Fibroblast of mammary gland (primary cell): ENCODE results near the gene GALNS.

Experiments
- DNase-seq: peaks from one replicate; pipeline ENCODE4 v3.0.0-alpha.2; 2010; ENCODE audit warnings: low read depth
- H3K4me3 ChIP-seq: 2 replicates; pipeline ENCODE4 v1.5.1; 2011; ENCODE audit warnings: low read depth, mild to moderate bottlenecking, low read length, moderate library complexity; ENCODE audit not compliant: control insufficient read depth
- TF ChIP-seq, protein P1 (sequence below): conservative IDR thresholded peaks from 2 replicates; pipeline ENCODE4 v1.5.1; 2011; ENCODE audit warnings: low read depth, low read length, inconsistent platforms; ENCODE audit not compliant: control insufficient read depth, insufficient read depth

Gene GALNS

DNA sequence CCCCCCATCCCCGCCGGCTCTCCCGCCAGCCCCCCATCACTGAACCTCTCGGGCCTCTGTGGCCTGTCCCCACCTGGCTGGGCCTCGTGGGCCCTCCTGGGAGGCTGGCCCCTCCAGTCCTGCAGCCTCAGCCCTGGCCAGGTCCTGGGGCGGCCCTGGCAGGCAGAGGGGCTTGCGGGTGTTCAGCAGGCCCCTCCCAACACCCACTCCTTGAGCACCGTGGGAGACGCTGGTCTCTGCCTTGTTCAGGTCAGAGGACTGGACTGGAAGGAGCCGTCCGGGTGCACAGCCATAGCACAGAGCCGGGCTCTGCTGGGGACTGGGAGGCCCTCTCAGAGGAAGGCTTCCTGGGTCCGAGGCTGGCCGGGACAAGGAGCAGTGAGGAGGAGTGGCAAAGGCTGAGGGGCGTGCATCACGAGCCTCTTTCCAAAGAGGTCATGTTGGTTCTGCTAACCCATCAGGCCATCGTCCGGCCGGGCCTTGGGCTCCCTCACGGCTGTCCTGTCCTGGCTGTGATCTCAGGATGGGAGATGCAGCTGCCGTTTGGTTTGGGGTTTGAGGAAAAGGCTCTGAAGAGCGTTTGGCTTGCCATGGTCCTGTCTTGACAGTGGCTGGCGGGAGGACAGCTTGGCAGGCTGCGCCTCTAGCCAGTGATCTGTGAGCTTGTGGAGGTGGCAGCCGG, 16.0 kb upstream of the GALNS start:
- no peak for DNase-seq
- no peak overlapping the region for H3K4me3 ChIP-seq
- TF ChIP-seq, protein P1, sequence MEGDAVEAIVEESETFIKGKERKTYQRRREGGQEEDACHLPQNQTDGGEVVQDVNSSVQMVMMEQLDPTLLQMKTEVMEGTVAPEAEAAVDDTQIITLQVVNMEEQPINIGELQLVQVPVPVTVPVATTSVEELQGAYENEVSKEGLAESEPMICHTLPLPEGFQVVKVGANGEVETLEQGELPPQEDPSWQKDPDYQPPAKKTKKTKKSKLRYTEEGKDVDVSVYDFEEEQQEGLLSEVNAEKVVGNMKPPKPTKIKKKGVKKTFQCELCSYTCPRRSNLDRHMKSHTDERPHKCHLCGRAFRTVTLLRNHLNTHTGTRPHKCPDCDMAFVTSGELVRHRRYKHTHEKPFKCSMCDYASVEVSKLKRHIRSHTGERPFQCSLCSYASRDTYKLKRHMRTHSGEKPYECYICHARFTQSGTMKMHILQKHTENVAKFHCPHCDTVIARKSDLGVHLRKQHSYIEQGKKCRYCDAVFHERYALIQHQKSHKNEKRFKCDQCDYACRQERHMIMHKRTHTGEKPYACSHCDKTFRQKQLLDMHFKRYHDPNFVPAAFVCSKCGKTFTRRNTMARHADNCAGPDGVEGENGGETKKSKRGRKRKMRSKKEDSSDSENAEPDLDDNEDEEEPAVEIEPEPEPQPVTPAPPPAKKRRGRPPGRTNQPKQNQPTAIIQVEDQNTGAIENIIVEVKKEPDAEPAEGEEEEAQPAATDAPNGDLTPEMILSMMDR: no peak

DNA sequence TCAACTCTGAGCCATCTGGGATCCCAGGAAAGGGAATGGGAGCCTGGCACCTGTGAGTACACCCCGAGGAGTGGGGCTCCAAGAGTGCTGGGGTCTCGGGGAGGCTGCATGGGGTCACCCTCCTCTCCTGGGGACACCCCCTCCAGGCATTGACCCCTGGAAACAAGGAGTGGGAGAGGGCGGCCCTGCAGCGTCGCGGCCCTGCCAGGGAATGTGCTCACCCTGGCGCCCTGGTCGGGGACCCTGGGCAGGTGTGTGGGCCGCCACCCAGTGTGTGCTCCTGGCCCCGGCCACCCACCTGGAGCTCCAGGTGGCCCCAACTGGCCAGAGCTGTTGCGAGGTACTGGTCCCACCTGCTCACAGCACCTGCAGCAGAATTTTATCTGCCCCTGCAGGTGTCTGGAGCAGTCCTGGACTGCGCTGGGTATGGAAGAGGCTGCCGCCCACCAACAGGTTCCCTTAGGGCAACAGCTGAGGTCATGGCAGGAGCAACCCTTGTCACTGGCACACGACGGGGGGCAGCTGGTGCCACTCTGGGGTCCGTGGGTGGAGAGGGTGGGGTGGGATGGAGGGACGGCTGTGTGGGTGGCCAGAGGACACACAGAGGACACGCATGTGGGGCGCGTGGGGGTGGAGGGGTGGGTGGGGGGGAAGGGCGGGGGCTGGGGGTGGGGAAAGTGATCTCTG, 15.1 kb upstream of the GALNS start:
- no peak for DNase-seq
- TF ChIP-seq, protein P1: no peak
- no peak overlapping the region for H3K4me3 ChIP-seq

DNA sequence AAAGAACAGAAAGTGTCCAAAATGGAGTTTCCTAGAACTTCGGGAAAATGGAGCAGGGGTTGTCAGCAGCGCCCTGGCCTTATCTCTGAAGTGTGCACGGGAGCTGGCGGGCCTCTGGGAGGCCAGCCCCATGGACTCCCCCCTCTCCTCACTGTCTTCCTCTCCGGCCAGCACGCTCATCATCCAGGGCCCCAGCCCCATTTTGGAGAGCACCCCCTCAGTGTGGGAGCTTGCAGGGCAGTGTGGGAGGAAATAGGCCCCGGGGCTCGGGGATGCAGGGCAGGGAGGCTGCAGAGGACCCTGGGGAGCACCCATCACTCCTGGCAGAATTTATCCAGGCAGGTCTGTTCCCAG, 14.6 kb upstream of the GALNS start:
- TF ChIP-seq, protein P1: no peak
- no peak overlapping the region for H3K4me3 ChIP-seq
- DNase-seq: no peak

DNA sequence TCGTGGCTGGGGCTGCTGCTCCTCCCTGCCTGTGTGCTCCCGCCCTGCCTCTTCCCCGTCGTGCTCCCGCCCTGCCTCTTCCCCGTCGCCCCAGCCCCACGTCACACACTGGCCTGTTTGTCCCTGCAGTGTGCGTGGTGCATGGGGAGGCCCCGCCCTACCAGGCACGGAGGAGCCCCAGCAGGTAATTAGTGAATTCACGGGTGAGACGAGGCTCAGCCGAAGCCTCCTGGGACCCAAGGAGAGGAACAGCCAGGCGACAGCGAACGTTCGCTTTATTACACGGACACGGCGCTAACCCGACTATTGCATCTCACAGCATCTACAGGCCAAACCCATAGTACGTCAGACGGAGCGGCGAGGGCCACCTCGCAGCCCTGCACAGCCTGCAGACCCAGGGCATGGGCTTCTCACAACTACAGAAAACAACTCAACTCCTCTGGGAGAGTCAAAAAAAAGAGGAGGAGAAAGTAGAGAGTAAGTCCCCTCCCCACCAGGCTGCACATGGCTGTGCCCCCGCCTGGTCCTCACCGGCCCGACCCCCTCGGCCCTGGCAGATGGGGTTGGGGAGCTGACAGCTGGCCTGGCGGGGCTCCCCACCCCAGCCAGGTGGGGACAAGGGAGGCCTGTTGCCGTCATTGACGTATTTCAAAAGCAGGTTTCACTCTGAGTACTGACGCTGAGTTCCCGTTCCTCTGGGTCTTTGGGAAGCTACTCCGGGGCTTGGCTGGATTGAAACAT, 14.0 kb upstream of the GALNS start:
- TF ChIP-seq, protein P1: no peak
- no peak overlapping the region for H3K4me3 ChIP-seq
- DNase-seq: no peak

DNA sequence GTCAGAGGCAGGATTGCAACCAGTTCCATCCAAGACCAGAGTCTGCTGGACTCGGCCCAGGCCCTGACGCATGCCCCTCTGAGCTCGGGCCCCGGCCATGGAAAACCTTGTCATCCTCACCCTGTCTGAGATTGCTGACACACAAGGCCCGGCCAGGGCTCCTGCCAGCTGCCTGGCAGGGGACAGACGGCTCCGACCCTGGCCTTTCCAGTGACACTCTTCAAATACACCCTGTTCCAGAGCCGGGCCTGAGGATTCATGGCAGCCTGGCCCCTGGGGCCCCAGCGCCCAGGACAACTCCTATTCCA, 12.9 kb upstream of the GALNS start:
- H3K4me3 ChIP-seq: no peak overlapping the region
- no peak for DNase-seq
- TF ChIP-seq, protein P1: no peak

DNA sequence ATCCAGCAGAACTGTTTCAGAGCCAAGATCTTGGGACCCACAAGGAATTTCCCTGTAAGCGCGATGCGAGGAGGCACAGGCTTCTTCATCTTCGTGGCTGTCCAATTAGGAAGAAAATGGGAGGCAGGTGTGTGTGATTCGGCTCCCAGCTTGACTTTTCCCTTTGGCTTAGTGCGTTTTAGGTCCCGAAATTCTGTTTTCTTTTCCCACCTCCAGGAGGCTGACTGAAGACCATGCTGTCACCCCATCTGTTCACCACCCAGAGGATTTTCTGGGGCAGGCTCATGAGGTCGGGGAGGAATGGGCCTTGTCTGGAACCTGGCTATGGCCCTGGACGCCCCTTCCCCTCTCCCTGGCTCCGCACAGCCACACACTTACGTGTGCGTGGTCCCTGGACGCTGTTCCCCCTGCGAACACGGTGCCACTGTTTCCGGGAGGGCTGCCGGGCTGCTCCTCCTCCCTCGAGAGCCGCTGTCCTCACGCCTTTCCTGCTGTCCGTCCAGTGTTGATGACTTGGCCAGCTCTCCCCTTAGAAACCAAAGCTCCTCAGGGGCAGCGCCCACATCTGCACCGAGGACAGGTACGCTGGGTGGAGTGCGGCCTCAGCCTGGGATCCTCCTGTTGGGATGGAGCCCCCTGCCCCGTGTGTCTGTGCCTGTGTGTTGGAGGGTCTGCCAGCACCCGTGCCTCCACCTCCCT, 12.4 kb upstream of the GALNS start:
- TF ChIP-seq, protein P1: no peak
- no peak for DNase-seq

More for the DNA sequence above, 12.4 kb upstream of the GALNS start:
- H3K4me3 ChIP-seq: no peak overlapping the region
